ENCODE results near the gene LRRC7. TPM values are rescaled to one million over a fixed set of nuclear protein-coding genes. Genes with fewer than 3 reads are reported as not detected.

Gene LRRC7
- total and polyA plus RNA-seq, 2 experiments from 2014 or later, result 1.2 TPM; not detected in 1

- TF ChIP-seq ETS1 (IDR thresholded peaks at IDR 0.05), result no peak
These were observed 296.0 kb downstream of the LRRC7 start (continued) for GRCh38 chr1:69863704-69864103.

GRCh38 chr1:69871412-69871811, 303.7 kb downstream of the LRRC7 start:
- Histone ChIP-seq H3K36me3 (ENCODE audit: insufficient read depth) (no peaks in the 10 kb centered on the region), H3K79me2 (replicated peaks; ENCODE audit: insufficient read depth) (no peaks in the 10 kb centered on the region)
- TF ChIP-seq STAT1 (IDR thresholded peaks at IDR 0.05; ENCODE audit: unreplicated experiment) (no peak), JUNB (IDR thresholded peaks at IDR 0.05; ENCODE audit: unreplicated experiment) (no peak), CREB1 (CRISPR knock-in tag; IDR thresholded peaks at IDR 0.05; ENCODE audit: low read depth) (no peak), ZNF114 (CRISPR knock-in tag; IDR thresholded peaks at IDR 0.05) (no peak), POLR2AphosphoS5 (IDR thresholded peaks at IDR 0.05; ENCODE audit: low read depth) (no peak), EZH2 (IDR thresholded peaks at IDR 0.05; ENCODE audit: low read depth, unreplicated experiment) (no peak), CTCF (conservative IDR thresholded peaks at IDR 0.05; ENCODE audit: low read depth in 2 of 2) (no peak), ETS1 (IDR thresholded peaks at IDR 0.05) (no peak), ZNF331 (CRISPR knock-in tag; IDR thresholded peaks at IDR 0.05; ENCODE audit: low read depth) (no peak), NANOG (IDR thresholded peaks at IDR 0.05; ENCODE audit: borderline replicate concordance) (no peak), ZNF462 (CRISPR knock-in tag; IDR thresholded peaks at IDR 0.05) (no peak), EZH2phosphoT487 (IDR thresholded peaks at IDR 0.05; ENCODE audit: unreplicated experiment) (no peak)

More at GRCh38 chr1:69871412-69871811, 303.7 kb downstream of the LRRC7 start:
- no peaks in the 10 kb centered on the region for H3K9me2 ChIP-seq (ENCODE audit: insufficient read depth)
- Mint-ChIP-seq H3K4me1 (no peaks in the 10 kb centered on the region), H3K4me3 (no peak overlapping the region), H3K9me3 (no peaks in the 10 kb centered on the region), H3K27me3 (ENCODE audit: insufficient read depth, low read depth, poor library complexity) (no peaks in the 10 kb centered on the region), H3K27ac (no peak overlapping the region), H3K36me3 (ENCODE audit: low read depth) (no peaks in the 10 kb centered on the region)
- no peaks in the 10 kb centered on the region for H3F3A ChIP-seq (replicated peaks; ENCODE audit: low read depth)
- no peak overlapping the region for H3K27ac ChIP-seq (ENCODE audit: low read depth)
- H3K4me3 ChIP-seq, result no peak overlapping the region
- H3K4me1 ChIP-seq (ENCODE audit: insufficient read depth), result no peaks in the 10 kb centered on the region
- H2AFZ ChIP-seq, result no peak overlapping the region
- ATAC-seq (no peak), DNase-seq (ENCODE audit: low spot score) (no peak)
- H4K20me1 ChIP-seq (replicated peaks; ENCODE audit: insufficient read depth), result no peaks in the 10 kb centered on the region
- no peak overlapping the region for H3K4me2 ChIP-seq
- H3K27me3 ChIP-seq (ENCODE audit: insufficient read depth), result no peaks in the 10 kb centered on the region
